ENCODE results near the gene CAV1.
"Not testable (repeated sequence)": the region's sequence is repeated elsewhere in the genome, so short reads cannot be mapped to it uniquely, and the experiment has no call there.

The CAV1 gene

GRCh38 chr7:116524609-116525297, at the start of gene CAV1:
Gene CAV1, plus strand, starts transcription at chr7:116525036. Its CDS starts 27 bp downstream, at chr7:116525063.
- in situ Hi-C loops (cut with MboI; ENCODE audit: low sequenced_read_pairs, unreplicated experiment): no loop called here
- TF ChIP-seq CTCF (IDR thresholded peaks at IDR 0.05; ENCODE audit: borderline replicate concordance, control extremely low read depth, extremely low read depth, insufficient read depth, missing control alignments): no peak
- DNase-seq (ENCODE audit: low spot score): peak; percentile 55

GRCh38 chr7:116477625-116478024, 47.2 kb upstream of the CAV1 start:
- no peak for DNase-seq (ENCODE audit: low spot score)
- in situ Hi-C loops (cut with MboI; ENCODE audit: low sequenced_read_pairs, unreplicated experiment): no loop called here
- TF ChIP-seq CTCF (IDR thresholded peaks at IDR 0.05; ENCODE audit: borderline replicate concordance, control extremely low read depth, extremely low read depth, insufficient read depth, missing control alignments): no peak

GRCh38 chr7:116478834-116479233, 46.0 kb upstream of the CAV1 start:
- TF ChIP-seq CTCF (IDR thresholded peaks at IDR 0.05; ENCODE audit: borderline replicate concordance, control extremely low read depth, extremely low read depth, insufficient read depth, missing control alignments): no peak
- in situ Hi-C loops (cut with MboI; ENCODE audit: low sequenced_read_pairs, unreplicated experiment): no loop called here
- no peak for DNase-seq (ENCODE audit: low spot score)

GRCh38 chr7:116483271-116483942, 41.4 kb upstream of the CAV1 start:
- TF ChIP-seq CTCF (IDR thresholded peaks at IDR 0.05; ENCODE audit: borderline replicate concordance, control extremely low read depth, extremely low read depth, insufficient read depth, missing control alignments): no peak
- in situ Hi-C loops (cut with MboI; ENCODE audit: low sequenced_read_pairs, unreplicated experiment): no loop called here
- no peak for DNase-seq (ENCODE audit: low spot score)

- in situ Hi-C loops (cut with MboI; ENCODE audit: low sequenced_read_pairs, unreplicated experiment); DNase-seq (ENCODE audit: low spot score): not testable (repeated sequence)
These were observed 40.4 kb upstream of the CAV1 start for GRCh38 chr7:116484389-116484788.

GRCh38 chr7:116487907-116488521, 36.8 kb upstream of the CAV1 start:
- in situ Hi-C loops (cut with MboI; ENCODE audit: low sequenced_read_pairs, unreplicated experiment): no loop called here
- TF ChIP-seq CTCF (IDR thresholded peaks at IDR 0.05; ENCODE audit: borderline replicate concordance, control extremely low read depth, extremely low read depth, insufficient read depth, missing control alignments): no peak
- DNase-seq (ENCODE audit: low spot score): no peak

- TF ChIP-seq CTCF (IDR thresholded peaks at IDR 0.05; ENCODE audit: borderline replicate concordance, control extremely low read depth, extremely low read depth, insufficient read depth, missing control alignments): no peak
- in situ Hi-C loops (cut with MboI; ENCODE audit: low sequenced_read_pairs, unreplicated experiment): no loop called here
- no peak for DNase-seq (ENCODE audit: low spot score)
These were observed 34.5 kb upstream of the CAV1 start for GRCh38 chr7:116490351-116490750.

All from GM13976 (cell line).